K562 (cell line): Measurements from ENCODE around the gene PPM1M. TPM values are rescaled to one million over a fixed set of nuclear protein-coding genes. Genes with fewer than 3 reads are reported as not detected.

ENCODE experiments used
- CAMTA2 ChIP-seq: fragments of 250-450 bp; sonication (Bioruptor Pico); conservative IDR thresholded peaks from 2 replicates; pipeline ENCODE4 v1.5.1; 2022
- CTBP1 ChIP-seq: fragments of 450-650 bp; IDR thresholded peaks from 2 replicates; pipeline ENCODE4 v1.6.1; 2016; ENCODE audit warnings: borderline replicate concordance
- ESRRA ChIP-seq: fragments of 450-650 bp; IDR thresholded peaks from 2 replicates; pipeline ENCODE4 v1.6.1; 2014; ENCODE audit warnings: low read depth, mild to moderate bottlenecking, moderate library complexity, borderline replicate concordance
- FOXJ2 ChIP-seq: fragments of 200-800 bp; sonication (Bioruptor generic); IDR thresholded peaks from 2 replicates; pipeline ENCODE4 v1.6.1; 2016; ENCODE audit warnings: missing genetic modification characterization, missing compliant biosample characterization
- GATAD2A ChIP-seq: fragments of 450-650 bp; IDR thresholded peaks from 2 replicates; pipeline ENCODE4 v1.6.1; 2017
- NFATC3 ChIP-seq: fragments of 450-650 bp; IDR thresholded peaks from 2 replicates; pipeline ENCODE4 v1.6.1; 2017; ENCODE audit warnings: mild to moderate bottlenecking
- NUFIP1 ChIP-seq: fragments of 450-650 bp; IDR thresholded peaks from 2 replicates; pipeline ENCODE4 v1.6.1; 2018; ENCODE audit not compliant: partially characterized antibody
- PHTF2 ChIP-seq: fragments of 250-450 bp; sonication (Bioruptor Pico); IDR thresholded peaks from 2 replicates; pipeline ENCODE4 v1.5.0; 2021; ENCODE audit warnings: mild to moderate bottlenecking
- PURB ChIP-seq: sonication (generic); formaldehyde crosslinking; IDR thresholded peaks from 2 replicates; pipeline ENCODE4 v1.9.0; 2021; ENCODE audit warnings: low read depth, mild to moderate bottlenecking, missing genetic modification reagents
- SP2 ChIP-seq: IDR thresholded peaks from 2 replicates; pipeline ENCODE4 v1.6.1; 2011; ENCODE audit warnings: mild to moderate bottlenecking, low read depth, low read length, moderate library complexity; ENCODE audit not compliant: poor library complexity, severe bottlenecking; ENCODE audit errors: extremely low read depth
- SRSF7 ChIP-seq: fragments of 200-400 bp; formaldehyde crosslinking; optimal IDR thresholded peaks from 2 replicates; pipeline ENCODE3; 2017; ENCODE audit warnings: mild to moderate bottlenecking, low read depth, low read length
- STAT5B ChIP-seq: fragments of 250-450 bp; sonication (Bioruptor Pico); IDR thresholded peaks from 2 replicates; pipeline ENCODE4 v1.8.0; 2021; ENCODE audit warnings: mild to moderate bottlenecking, inconsistent platforms
- TEAD2 ChIP-seq: fragments of 450-650 bp; IDR thresholded peaks from 2 replicates; pipeline ENCODE4 v1.6.1; 2016; ENCODE audit warnings: missing genetic modification characterization, control low read depth, missing compliant biosample characterization
- ZNF717 ChIP-seq: fragments of 250-450 bp; sonication (Bioruptor Pico); IDR thresholded peaks from 2 replicates; pipeline ENCODE4 v1.5.0; 2021
- polyA plus RNA-seq, 8 experiments: library from polyadenylated mRNA; depleted of rRNA in 4 of 8; stranded (reverse) in 5 of 8; unstranded in 3 of 8; fragments of >200 nt; fragmentation: Nextera tagmentation in 2 of 8; fragmentation: Illumina TruSeq in 1 of 8; extraction: Ambion mirVana in 2 of 8; extraction: Trizol in 1 of 8; gene quantifications; 2 replicates each; pipeline versions ENCODE4 v1.2.1 to v1.2.3, GENCODE V29; 2011 to 2014; ENCODE audit warnings: inconsistent platforms in 1 of 8, missing spikeins in 1 of 8
- total RNA-seq, 7 experiments: library from RNA; depleted of rRNA in 6 of 7; stranded (reverse); fragments of >200 nt in 6 of 7; fragmentation: Illumina TruSeq in 2 of 7; extraction: Trizol in 2 of 7; gene quantifications; 2 replicates each; pipeline versions ENCODE4 v1.2.1 to v1.2.3, GENCODE V29; 2011 to 2021; ENCODE audit warnings: low replicate concordance in 1 of 7
- TF ChIP-seq, protein P1 (sequence below): IDR thresholded peaks from 2 replicates; pipeline ENCODE4 v1.6.1; 2014; ENCODE audit warnings: antibody characterized with exemption
- TF ChIP-seq, protein P2 (sequence below), 2 experiments: fragments of 450-650 bp; IDR thresholded peaks; 2 replicates each; pipeline ENCODE4 v1.6.1; 2016; ENCODE audit warnings: mild to moderate bottlenecking in 2 of 2, borderline replicate concordance in 1 of 2, low read depth in 1 of 2, moderate library complexity in 1 of 2
- TF ChIP-seq, protein P3 (sequence below): fragments of 450-650 bp; IDR thresholded peaks from 2 replicates; pipeline ENCODE4 v1.6.1; 2016; ENCODE audit warnings: mild to moderate bottlenecking

PPM1M gene
- total and polyA plus RNA-seq, 9 of the 15 experiments (the other 6 are each of a cell fraction or from before 2014, with no cell fraction given) = 1.4 to 9.2 (median 4.4) TPM

GRCh38 chr3:52210550-52211046, 35.0 kb upstream of the PPM1M start (continued):
- TF ChIP-seq PURB (CRISPR knock-in tag) (no peak), CTBP1 (0 out of 2 replicates have a peak, but pooled peaks have one; percentile 19), ZNF717 (CRISPR knock-in tag) (no peak), FOXJ2 (tag) (0 out of 2 replicates have a peak, but pooled peaks have one; percentile 18), SP2 (no peak), TEAD2 (tag) (no peak), GATAD2A (no peak), NUFIP1 (no peak), ESRRA (no peak), STAT5B (CRISPR knock-in tag) (no peak), SRSF7 (no peak), PHTF2 (CRISPR knock-in tag) (no peak), CAMTA2 (CRISPR knock-in tag) (no peak), NFATC3 (no peak)
- TF ChIP-seq, protein P1, sequence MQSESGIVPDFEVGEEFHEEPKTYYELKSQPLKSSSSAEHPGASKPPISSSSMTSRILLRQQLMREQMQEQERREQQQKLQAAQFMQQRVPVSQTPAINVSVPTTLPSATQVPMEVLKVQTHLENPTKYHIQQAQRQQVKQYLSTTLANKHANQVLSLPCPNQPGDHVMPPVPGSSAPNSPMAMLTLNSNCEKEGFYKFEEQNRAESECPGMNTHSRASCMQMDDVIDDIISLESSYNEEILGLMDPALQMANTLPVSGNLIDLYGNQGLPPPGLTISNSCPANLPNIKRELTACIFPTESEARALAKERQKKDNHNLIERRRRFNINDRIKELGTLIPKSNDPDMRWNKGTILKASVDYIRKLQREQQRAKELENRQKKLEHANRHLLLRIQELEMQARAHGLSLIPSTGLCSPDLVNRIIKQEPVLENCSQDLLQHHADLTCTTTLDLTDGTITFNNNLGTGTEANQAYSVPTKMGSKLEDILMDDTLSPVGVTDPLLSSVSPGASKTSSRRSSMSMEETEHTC = no peak
- TF ChIP-seq, protein P2, sequence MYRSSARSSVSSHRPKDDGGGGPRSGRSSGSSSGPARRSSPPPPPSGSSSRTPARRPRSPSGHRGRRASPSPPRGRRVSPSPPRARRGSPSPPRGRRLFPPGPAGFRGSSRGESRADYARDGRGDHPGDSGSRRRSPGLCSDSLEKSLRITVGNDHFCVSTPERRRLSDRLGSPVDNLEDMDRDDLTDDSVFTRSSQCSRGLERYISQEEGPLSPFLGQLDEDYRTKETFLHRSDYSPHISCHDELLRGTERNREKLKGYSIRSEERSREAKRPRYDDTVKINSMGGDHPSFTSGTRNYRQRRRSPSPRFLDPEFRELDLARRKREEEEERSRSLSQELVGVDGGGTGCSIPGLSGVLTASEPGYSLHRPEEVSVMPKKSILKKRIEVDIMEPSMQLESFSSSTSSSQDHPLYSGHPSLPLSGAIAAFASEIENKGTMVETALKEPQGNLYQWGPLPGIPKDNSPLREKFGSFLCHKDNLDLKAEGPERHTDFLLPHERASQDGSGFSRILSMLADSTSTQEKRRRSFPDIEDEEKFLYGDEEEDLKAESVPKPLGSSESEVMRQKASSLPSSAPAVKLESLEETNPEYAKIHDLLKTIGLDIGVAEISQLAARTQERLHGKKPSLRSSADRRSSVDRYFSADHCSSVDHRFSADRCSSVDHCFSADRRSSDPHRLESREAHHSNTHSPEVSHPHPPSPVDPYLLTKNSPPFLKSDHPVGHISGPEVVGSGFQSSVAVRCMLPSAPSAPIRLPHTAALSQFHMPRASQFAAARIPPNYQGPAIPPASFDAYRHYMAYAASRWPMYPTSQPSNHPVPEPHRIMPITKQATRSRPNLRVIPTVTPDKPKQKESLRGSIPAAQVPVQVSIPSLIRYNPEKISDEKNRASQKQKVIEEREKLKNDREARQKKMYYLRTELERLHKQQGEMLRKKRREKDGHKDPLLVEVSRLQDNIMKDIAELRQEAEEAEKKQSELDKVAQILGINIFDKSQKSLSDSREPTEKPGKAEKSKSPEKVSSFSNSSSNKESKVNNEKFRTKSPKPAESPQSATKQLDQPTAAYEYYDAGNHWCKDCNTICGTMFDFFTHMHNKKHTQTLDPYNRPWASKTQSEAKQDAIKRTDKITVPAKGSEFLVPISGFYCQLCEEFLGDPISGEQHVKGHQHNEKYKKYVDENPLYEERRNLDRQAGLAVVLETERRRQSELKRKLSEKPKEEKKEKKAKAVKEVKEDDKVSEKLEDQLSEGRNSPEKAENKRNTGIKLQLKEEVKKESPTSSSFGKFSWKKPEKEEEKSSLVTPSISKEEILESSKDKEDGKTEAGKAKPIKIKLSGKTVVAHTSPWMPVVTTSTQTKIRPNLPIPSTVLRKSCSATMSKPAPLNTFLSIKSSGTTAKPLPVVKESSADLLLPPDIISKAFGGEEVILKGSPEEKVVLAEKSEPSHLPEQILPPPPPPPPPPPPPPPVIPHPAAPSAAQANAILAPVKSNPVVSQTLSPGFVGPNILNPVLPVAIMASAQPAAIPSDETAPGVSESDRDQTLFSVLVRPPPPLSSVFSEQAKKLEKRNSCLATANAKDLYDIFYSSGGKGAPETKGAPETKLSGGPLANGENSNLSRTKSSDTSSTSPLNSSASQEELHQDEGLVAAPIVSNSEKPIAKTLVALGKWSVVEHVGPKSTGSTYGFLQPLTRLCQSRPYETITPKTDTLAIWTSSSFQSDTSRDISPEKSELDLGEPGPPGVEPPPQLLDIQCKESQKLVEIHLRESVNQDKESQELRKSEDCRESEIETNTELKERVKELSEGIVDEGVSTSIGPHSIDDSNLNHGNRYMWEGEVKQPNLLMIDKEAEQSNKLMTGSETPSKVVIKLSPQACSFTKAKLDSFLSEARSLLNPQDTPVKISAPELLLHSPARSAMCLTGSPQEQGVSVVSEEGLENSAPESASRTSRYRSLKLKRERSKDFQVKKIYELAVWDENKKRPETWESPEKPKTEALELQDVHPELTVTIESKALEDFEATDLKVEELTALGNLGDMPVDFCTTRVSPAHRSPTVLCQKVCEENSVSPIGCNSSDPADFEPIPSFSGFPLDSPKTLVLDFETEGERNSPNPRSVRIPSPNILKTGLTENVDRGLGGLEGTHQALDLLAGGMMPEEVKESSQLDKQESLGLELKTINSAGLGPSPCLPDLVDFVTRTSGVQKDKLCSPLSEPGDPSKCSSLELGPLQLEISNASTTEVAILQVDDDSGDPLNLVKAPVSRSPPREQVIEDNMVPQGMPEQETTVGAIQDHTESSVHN (IDR thresholded peaks at IDR 0.05; ENCODE audit: borderline replicate concordance in 1 of 2, low read depth in 1 of 2) = peak in 1 of 2 experiments; percentile 41; a peak in 1 of 4 replicates
- TF ChIP-seq, protein P3, sequence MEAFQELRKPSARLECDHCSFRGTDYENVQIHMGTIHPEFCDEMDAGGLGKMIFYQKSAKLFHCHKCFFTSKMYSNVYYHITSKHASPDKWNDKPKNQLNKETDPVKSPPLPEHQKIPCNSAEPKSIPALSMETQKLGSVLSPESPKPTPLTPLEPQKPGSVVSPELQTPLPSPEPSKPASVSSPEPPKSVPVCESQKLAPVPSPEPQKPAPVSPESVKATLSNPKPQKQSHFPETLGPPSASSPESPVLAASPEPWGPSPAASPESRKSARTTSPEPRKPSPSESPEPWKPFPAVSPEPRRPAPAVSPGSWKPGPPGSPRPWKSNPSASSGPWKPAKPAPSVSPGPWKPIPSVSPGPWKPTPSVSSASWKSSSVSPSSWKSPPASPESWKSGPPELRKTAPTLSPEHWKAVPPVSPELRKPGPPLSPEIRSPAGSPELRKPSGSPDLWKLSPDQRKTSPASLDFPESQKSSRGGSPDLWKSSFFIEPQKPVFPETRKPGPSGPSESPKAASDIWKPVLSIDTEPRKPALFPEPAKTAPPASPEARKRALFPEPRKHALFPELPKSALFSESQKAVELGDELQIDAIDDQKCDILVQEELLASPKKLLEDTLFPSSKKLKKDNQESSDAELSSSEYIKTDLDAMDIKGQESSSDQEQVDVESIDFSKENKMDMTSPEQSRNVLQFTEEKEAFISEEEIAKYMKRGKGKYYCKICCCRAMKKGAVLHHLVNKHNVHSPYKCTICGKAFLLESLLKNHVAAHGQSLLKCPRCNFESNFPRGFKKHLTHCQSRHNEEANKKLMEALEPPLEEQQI = no peak
